ENCODE measurements around the gene SPPL2B. TPM values are rescaled to one million over a fixed set of nuclear protein-coding genes. Genes with fewer than 3 reads are reported as not detected.
"Not testable (repeated sequence)": the region's sequence is repeated elsewhere in the genome, so short reads cannot be mapped to it uniquely, and the experiment has no call there.

The SPPL2B gene
- total RNA-seq, 1 donor, result 267 TPM

GRCh38 chr19:2374808-2375207 lies 46.3 kb downstream of the SPPL2B start:
- no peak for DNase-seq (ENCODE audit: low read depth in 2 of 3, low spot score in 2 of 3)

- no peak for DNase-seq (ENCODE audit: low read depth in 2 of 3, low spot score in 2 of 3)
Observed at GRCh38 chr19:2375353-2376121, 47.1 kb downstream of the SPPL2B start.

DNA sequence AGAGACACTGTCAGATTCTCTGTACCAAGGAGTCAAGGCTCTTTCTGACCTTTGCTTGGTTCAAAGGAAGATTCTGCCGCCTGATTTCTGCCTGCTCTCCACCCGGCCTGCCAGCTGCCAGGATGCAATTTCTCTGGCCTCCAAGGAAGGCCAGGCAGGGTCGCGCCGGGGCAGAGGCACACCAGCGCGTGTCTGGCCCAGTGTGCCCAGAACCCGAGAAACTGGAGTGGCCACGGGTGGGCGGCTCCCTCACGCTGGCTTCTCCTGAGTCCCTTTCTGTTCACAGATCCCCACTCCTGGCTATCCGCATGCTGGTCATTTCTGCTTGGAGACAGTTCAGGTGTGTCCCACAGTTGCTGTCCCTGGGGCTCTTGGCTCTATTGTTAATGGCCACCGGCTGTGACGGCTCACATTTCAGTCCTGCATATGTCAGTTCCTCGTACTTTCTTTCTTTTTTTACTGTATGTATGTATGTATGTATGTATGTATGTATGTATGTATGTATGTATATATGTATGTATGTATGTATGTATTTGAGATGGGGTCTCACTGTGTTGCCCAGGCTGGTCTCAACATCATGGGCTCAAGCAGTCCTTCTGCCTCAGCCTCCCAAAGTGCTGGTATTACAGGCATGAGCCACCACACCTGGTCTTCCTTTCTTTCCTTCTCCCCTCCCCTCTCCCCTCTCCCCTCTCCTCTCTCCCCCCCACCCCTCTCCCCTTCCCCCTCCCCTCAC lies 48.5 kb downstream of the SPPL2B start:
- DNase-seq (ENCODE audit: low read depth in 2 of 3, low spot score in 2 of 3), result no peak

- DNase-seq (ENCODE audit: low read depth in 2 of 3, low spot score in 2 of 3), result no peak
Observed at GRCh38 chr19:2380567-2380966, 52.1 kb downstream of the SPPL2B start.

- DNase-seq (ENCODE audit: low read depth in 2 of 3, low spot score in 2 of 3), result no peak
Observed at GRCh38 chr19:2381148-2381820, 52.8 kb downstream of the SPPL2B start.

DNA sequence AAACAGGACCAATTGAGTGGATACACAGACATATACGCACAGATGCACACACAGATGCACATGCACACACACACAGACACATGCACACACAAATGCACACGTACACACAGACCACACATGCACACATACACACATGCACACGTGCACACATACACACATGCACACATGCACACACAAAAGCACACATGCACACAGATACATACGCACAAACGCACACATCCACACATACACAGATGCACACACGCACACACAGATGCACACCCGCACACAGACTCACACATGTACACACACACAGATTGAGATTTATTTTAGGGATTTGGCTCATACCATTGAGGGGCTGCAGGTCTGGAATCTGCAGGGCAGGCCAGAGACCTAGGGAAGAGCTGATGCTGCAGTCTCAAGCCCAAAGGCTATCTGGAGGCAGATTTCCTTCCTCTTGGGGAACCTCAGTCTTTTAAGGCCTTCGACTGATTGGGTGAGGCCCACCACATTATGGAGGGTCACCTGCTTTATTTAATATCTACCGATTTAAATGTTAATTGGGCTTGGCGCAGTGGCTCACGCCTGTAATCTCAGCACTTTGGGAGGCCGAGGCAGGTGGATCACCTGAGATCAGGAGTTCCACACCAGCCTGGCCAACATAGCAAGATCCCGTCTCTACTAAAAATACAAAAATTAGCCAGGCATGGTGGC lies 54.2 kb downstream of the SPPL2B start:
- DNase-seq (ENCODE audit: low read depth in 2 of 3, low spot score in 2 of 3), result no peak

GRCh38 chr19:2385053-2385721 lies 56.7 kb downstream of the SPPL2B start:
- peak in 2 of 3 donors; percentile 29 to 55 for DNase-seq (ENCODE audit: low read depth in 2 of 3, low spot score in 2 of 3)

- DNase-seq (ENCODE audit: low read depth in 2 of 3, low spot score in 2 of 3), result no peak
Observed at GRCh38 chr19:2387367-2388288, 59.1 kb downstream of the SPPL2B start.

GRCh38 chr19:2389594-2389993 lies 61.1 kb downstream of the SPPL2B start:
- no peak for DNase-seq (ENCODE audit: low read depth in 2 of 3, low spot score in 2 of 3)

DNA sequence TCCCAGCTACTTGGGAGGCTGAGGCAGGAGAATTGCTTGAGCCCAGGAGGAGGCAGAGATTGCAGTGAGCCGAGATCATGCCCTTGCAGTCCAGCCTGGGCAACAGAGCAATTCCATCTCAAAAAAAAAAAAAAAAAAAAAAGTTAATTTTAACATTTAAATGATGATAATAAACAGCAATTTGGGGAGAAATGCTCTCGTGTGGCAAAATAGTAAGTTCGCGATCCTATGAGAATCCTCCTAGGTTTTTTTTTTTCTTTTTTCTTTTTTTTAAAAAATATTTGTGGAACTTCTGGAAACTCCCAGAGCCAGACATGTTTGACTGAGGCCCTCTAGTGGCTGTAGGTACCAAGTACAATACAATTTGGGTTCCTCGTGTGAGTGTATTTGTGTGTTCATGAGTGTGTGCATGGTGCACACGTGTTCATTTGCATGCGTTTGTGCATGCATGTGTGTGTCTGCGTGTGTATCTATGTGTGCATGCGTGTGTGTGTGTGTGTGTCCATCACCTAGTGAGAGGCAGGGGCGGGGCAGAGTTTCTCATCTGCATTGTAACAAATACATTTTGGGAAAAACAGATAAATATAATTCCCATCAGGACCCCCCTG lies 62.7 kb downstream of the SPPL2B start:
- DNase-seq (ENCODE audit: low read depth in 2 of 3, low spot score in 2 of 3), result peak; percentile 28 to 78 (median 65)

DNA sequence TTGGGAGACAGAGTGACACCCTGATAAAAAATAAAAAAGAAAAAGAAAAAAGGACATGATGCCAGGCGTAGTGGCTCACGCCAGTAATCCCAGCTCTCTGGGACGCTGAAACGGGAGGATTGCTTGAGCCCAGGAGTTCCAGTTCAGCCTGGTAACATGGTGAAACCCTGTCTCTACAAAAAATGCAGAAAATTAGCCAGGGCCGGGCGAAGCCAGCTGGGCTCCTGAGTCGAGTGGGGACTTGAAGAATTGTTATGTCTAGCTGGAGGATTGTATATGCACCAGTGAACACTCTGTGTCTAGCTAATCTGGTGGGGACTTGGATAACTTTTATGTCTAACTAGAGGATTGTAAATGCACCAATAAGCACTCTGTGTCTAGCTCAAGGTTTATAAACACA lies 63.9 kb downstream of the SPPL2B start:
- DNase-seq (ENCODE audit: low read depth in 2 of 3, low spot score in 2 of 3), result no peak

- DNase-seq (ENCODE audit: low read depth in 2 of 3, low spot score in 2 of 3), result not testable (repeated sequence)
Observed at GRCh38 chr19:2392899-2393298, 64.4 kb downstream of the SPPL2B start.

DNA sequence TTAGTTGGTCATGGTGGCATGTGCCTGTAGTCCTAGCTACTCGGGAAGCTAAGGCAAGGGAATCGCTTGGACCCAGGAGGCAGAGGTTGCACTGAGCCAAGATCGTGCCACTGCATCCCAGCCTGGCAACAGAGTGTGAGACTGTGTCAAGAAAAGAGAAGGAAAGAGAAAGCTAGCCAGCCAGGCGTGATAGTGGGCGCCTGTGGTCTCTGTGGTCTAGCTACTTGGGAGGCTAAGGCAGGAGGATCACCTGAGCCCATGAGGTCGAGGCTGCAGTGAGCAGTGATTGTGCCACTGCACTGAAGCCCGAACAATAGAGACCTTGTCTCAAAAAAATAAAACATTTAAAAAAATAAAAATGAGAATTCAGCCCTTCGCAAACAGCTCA lies 65.6 kb downstream of the SPPL2B start:
- DNase-seq (ENCODE audit: low read depth in 2 of 3, low spot score in 2 of 3), result peak in 1 of 3 donors; percentile 38

DNA sequence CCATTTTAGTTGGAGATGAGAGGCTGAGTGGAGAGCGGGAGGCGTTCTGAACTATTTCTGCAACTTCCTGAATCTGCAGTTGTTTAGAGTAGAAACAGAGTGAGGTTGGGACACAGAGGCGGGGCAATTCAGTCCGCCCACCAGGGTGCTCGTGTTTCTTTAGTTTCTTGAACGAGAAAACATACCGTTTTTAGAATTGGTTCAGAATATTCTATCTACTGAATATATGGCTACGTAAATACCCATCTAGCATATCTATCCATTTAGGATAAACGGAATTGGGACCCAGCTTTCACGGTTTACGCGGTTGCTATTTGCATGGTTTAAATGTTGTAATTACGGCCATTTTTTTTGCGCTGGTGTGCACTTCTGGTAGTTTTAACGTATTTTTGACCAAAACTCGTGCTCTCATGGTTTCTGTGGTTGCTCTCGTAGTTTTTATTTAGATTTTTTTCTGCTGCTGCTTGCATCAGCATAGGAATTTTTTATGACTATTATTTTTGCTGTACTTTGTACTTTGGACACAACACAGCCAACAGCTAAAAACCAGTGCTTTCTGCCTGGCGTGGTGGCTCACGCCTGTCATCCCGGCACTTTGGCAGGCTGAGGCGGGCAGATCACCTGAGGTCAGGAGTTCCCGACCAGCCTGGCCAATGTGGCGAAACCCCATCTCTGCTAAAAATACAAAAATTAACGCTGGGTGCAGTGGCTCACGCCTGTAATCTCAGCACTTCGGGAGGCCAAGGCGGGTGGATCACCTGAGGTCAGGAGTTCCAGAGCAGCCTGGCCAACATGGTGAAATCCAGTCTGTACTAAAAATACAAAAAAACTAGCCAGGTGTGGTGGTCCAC lies 66.2 kb downstream of the SPPL2B start:
- DNase-seq (ENCODE audit: low read depth in 2 of 3, low spot score in 2 of 3), result peak in 2 of 3 donors; percentile 42 to 53

DNA sequence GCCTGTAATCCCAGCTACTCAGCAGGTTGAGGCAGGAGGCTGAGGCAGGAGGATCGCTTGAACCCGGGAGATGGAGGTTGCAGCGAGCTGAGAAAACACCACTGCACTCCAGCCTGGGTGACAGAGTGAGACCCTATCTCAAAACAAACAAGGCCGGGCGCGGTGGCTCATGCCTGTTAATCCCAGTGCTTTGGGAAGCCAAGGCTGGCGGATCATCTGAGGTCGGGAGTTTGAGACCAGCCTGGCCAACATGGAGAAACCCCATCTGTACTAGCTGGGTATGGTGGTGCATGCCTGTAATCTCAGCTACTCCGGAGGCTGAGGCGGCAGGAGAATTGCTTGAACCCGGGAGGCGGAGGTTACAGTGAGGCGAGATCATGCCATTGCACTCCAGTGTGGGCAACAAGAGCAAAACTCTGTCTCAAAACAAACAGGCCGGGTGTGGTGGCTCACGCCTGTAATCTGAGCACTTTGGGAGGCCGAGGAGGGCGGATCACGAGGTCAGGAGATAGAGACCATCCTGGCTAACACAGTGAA lies 66.9 kb downstream of the SPPL2B start:
- DNase-seq (ENCODE audit: low read depth in 2 of 3, low spot score in 2 of 3), result not testable (repeated sequence)

DNA sequence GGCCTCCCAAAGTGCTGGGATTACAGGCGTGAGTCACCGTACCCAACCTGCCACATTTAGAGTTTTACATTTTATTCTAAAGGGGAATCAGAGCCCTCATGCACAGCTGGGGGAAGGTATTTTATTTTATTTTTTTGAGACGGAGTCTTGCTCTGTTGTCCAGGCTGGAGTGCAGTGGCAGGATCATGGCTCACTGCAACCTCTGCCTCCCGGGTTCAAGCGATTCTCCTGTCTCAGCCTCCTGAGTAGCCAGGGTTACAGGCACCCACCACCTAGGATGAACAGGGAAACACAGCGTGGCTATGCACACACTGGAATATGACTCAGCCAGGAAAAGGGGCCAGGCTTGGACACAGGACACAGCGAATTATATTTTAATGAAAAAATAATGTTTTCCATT lies 68.7 kb downstream of the SPPL2B start:
- DNase-seq (ENCODE audit: low read depth in 2 of 3, low spot score in 2 of 3), result not testable (repeated sequence)

- DNase-seq (ENCODE audit: low read depth in 2 of 3, low spot score in 2 of 3), result no peak
Observed at GRCh38 chr19:2398735-2399305, 70.3 kb downstream of the SPPL2B start.
